HG03108 (cell line): ENCODE data around the gene HLA-C.
"Not testable (repeated sequence)": the region's sequence is repeated elsewhere in the genome, so short reads cannot be mapped to it uniquely, and the experiment has no call there.

Experiments
- ATAC-seq: cut with Tn5 transposase; IDR thresholded peaks from one replicate; pipeline ENCODE4 v1.9.1; 2021; ENCODE audit warnings: moderate library complexity; ENCODE audit not compliant: unreplicated experiment

HLA-C gene

GRCh38 chr6:31270788-31271640, 878 bp downstream of the HLA-C start:
- ATAC-seq, result no peak

GRCh38 chr6:31268836-31269235, 3.1 kb downstream of the HLA-C start:
- ATAC-seq, result no peak

DNA sequence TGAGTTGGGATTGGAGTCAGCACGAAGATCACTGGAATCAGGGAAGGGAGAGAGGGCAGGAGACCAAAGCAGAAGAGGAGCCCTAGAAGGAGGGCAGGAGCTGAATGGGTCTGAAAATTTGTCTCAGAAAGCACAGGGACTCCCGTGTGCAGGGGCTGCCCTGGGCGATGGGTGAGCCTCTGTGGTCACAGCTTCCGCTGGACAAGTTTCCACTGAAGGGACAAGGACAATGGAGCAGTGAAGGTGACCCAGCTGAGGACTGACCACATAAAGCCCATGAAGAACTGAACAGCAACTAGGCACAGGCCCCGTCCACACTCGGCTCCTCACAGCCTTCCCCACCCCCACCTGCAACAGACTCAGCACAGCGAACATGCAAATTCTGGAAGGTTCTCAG, 3.5 kb downstream of the HLA-C start:
- no peak for ATAC-seq

GRCh38 chr6:31267651-31268368, 4.1 kb downstream of the HLA-C start:
- no peak for ATAC-seq

DNA sequence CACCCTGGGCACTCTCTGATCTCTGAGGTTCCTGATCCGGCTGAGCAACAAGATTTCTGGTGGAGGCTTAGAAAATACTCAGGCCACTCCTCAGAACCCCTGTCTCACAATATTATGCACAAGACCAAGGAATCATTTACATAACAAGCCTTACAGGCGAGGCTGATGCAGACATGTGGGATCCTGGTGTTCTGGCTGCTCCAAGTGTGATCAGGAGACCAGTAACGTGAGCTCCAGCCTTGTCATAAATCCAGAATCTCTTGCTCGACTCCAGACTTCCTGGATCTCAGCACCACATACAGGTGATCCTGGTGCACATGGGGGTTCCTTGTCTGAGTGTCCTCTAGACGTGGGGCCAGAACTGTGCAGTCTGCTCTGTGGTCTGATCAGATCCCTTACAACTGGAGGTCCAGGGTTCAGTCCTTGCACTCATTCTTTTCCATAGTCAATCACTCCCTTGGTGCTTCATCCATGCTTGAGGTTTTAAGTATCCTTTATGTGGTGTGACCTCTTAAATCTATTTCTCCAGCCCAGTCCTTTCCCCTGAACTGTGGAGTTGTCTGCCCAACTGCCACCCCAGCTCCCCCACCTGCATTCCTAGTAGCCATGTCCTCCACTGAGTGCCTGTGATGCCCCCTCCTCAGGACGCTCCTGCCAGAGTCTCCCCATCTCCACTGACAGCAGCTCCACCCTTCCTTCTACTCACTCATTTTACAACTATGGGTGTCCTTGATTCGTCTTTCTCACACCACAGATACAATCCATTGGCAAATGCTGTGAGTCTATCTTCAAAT, 5.1 kb downstream of the HLA-C start:
- ATAC-seq, result no peak

- ATAC-seq, result no peak
These were observed 6.0 kb downstream of the HLA-C start for GRCh38 chr6:31265926-31266325.

DNA sequence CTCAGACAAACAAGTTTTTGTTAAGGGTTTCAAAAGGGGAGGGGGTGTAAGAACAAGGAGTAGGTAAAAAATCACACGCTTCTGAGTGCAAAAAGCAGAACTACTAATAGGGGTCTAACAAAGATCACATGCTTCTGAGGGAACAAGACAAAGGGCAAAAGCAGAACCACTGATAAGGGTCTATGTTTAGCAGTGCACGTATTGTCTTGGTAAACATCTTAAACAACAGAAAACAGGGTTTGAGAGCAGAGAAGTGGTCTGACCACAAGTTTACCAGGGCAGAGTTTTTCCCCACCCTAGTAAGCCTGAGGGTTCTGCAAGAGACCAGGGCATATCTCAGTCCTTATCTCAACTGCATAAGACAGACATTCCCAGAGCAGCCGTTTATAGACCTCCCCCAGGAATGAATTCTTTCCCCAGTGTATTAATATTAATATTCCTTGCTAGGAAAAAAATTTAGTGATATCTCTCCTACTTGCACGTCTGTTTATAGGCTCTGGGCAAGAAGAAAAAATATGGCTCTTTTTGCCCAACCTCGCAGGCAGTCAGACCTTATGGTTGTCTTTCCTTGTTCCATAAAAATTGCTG, 8.5 kb downstream of the HLA-C start:
- not testable (repeated sequence) for ATAC-seq

DNA sequence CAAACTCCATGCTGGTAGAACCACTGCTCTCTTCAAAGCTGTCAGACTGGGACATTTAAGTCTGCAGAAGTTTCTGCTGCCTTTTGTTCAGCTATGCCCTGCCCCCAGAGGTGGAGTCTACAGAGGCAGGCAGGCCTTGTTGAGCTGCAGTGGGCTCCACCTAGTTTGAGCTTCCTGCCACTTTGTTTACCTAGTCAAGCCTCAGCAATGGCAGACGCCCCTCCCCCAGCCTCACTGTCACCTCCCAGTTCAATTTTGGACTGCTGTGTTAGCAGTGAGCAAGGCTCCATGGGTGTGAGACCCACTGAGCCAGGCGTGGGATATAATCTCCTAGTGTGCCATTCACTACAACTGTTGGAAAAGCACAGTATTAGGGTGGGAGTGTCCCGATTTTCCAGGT, 11.9 kb downstream of the HLA-C start:
- ATAC-seq, result not testable (repeated sequence)

- no peak for ATAC-seq
These were observed 19.3 kb downstream of the HLA-C start for GRCh38 chr6:31252625-31253024.

- ATAC-seq, result no peak
These were observed 20.6 kb downstream of the HLA-C start for GRCh38 chr6:31251261-31251660.

DNA sequence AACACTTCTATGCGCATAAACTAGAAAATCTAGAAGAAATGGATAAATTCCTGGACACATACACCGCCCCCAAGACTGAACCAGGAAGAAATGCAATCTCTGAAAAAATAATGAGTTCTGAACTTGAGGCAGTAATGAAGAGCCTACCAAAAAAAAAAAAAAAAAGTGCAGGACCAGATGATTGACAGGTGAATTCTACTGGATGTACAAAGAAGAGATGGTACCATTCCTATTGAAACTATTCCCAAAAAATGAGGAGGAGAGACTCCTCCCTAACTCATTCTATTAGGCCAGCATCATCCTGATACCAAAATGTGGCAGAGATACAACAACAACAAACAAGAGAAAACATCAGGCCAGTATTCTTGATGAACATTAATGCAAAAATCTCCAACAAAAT, 22.7 kb downstream of the HLA-C start:
- ATAC-seq, result no peak

- ATAC-seq, result no peak
These were observed 24.1 kb downstream of the HLA-C start for GRCh38 chr6:31247813-31248212.

- no peak for ATAC-seq
These were observed 25.8 kb downstream of the HLA-C start for GRCh38 chr6:31246051-31246521.

DNA sequence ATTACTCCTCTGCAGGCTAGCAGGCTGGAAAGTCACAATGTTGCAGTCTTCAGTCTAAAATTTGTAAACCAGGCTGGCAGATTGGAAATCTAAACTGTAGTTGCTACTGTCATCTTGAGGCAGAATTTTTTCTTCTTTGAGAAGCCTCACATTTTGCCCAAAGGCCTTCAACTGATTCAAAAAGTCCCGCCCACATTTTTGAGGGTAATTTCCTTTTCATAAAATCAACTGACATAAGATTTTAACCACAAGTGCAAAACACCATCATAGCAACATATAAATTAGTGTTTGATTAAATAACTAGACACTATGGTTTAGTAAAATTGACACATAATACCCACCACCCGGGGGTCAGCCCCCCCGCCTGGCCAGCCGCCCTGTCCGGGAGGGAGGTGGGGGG, 28.4 kb downstream of the HLA-C start:
- no peak for ATAC-seq

GRCh38 chr6:31239854-31240253, 32.0 kb downstream of the HLA-C start:
- no peak for ATAC-seq

DNA sequence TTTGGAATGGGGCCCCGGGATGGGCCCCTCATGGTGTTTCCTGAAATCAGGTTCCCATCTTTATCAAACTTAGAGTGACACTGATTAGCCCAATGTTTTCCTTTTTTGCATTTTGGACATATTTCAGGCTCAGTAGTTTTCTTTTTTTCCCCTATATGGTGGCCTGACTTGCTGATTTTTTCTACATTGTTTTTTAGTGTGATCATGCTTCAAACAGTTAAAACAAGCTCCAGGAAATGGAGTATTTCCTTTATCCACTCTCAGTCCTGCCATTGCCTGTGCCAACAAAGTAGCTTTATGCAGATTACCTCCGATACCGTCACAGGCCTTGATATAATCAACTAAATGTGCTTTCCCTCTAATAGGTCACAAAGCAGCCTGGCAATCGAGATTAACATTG, 37.8 kb downstream of the HLA-C start:
- not testable (repeated sequence) for ATAC-seq

DNA sequence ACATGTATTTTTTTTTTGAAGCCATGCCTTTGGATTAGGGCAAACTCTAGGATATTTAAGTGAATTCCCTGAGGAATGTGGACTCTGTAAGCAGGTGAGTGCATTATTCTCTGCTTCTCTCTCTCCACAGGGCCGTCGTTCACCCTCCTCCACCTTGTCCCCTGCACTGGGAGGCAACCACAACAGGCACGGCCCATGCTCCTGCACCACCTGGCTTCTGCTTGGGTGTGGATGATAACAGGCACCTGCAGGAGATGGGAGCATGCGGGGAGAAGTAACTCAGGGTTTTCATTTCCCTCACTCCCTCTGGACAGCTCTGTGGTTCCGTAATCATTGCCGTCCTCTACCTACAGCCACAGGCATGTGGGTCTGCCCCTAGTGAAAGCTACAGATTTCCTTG, 43.4 kb downstream of the HLA-C start:
- no peak for ATAC-seq

DNA sequence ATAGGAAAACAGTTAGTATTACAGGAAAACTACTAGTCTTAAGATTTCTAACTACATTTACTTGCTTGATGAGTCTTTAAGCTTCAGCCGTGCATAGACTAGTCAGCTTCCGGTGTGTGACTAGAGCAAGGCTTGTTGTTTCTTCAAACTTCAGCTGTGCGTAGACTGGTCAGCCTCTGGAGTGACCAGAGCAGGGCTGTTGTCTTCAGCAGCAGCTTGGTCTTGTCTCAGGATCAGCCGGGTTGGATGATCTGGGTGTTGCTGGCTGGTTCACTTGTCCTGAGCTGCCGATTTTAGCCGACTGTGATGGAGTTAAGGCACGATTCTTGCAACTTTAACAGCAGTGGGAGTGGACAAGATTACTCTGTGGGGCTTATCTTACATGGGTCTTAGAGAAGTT, 44.7 kb downstream of the HLA-C start:
- no peak for ATAC-seq

GRCh38 chr6:31225735-31226134, 46.2 kb downstream of the HLA-C start:
- ATAC-seq, result no peak

DNA sequence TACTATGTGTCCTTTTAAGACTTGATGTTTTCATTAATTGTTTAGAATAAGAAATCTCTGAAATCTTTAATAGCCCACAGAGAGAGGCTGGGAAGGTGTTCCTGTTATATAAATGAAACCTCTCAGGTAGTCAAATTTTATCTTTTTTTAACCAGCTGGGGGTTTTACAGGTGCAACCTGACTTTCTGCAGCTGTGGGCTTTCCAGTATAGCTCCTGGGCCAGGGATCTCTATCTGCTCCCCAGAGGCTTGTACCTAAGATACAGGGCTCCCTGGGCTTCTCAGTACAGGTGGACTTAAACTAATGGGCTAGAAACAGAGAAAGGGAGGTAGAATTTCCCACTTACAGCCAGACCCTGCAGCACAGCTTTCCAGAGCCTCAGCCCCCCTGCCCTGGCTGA, 49.4 kb downstream of the HLA-C start:
- ATAC-seq, result no peak
